SKM-1 treated with dmso at 0.1 percent for 144 hours (cell line): ENCODE results near the gene FHIT.
"Not testable (repeated sequence)": the region's sequence is repeated elsewhere in the genome, so short reads cannot be mapped to it uniquely, and the experiment has no call there.

Experiments used
- DNase-seq: peaks from one replicate; lab custom pipeline; 2025; ENCODE audit not compliant: unreplicated experiment; lab: John Stamatoyannopoulos, UW

FHIT gene

GRCh38 chr3:60585918-60586317 lies 665.3 kb downstream of the FHIT start:
- DNase-seq, result no peak

- DNase-seq, result no peak
These were observed 667.0 kb downstream of the FHIT start for GRCh38 chr3:60584250-60584649.

GRCh38 chr3:60582288-60582687 lies 669.0 kb downstream of the FHIT start:
- no peak for DNase-seq

- DNase-seq, result no peak
These were observed 670.4 kb downstream of the FHIT start for GRCh38 chr3:60580809-60581208.

GRCh38 chr3:60579734-60580133 lies 671.5 kb downstream of the FHIT start:
- no peak for DNase-seq

- DNase-seq, result no peak
These were observed 672.3 kb downstream of the FHIT start for GRCh38 chr3:60578936-60579335.

GRCh38 chr3:60577601-60578000 lies 673.7 kb downstream of the FHIT start:
- DNase-seq, result no peak

- DNase-seq, result no peak
These were observed 675.5 kb downstream of the FHIT start for GRCh38 chr3:60575718-60576272.

GRCh38 chr3:60574046-60574769 lies 677.0 kb downstream of the FHIT start:
- DNase-seq, result no peak

- no peak for DNase-seq
These were observed 677.8 kb downstream of the FHIT start for GRCh38 chr3:60573494-60573893.

GRCh38 chr3:60571511-60571910 lies 679.7 kb downstream of the FHIT start:
- DNase-seq, result no peak

GRCh38 chr3:60557122-60557521 lies 694.1 kb downstream of the FHIT start:
- no peak for DNase-seq

GRCh38 chr3:60555686-60556354 lies 695.4 kb downstream of the FHIT start:
- DNase-seq, result no peak

GRCh38 chr3:60553144-60553543 lies 698.1 kb downstream of the FHIT start:
- no peak for DNase-seq

- DNase-seq, result no peak
These were observed 698.7 kb downstream of the FHIT start for GRCh38 chr3:60552581-60552980.

- no peak for DNase-seq
These were observed 699.6 kb downstream of the FHIT start for GRCh38 chr3:60551455-60552209.

GRCh38 chr3:60549863-60550262 lies 701.4 kb downstream of the FHIT start:
- DNase-seq, result no peak

- DNase-seq, result no peak
These were observed 708.3 kb downstream of the FHIT start for GRCh38 chr3:60542995-60543394.

GRCh38 chr3:60539394-60539793 lies 711.9 kb downstream of the FHIT start:
- not testable (repeated sequence) for DNase-seq

GRCh38 chr3:60536420-60536819 lies 714.8 kb downstream of the FHIT start:
- DNase-seq, result no peak

- DNase-seq, result no peak
These were observed 719.5 kb downstream of the FHIT start for GRCh38 chr3:60531759-60532158.

GRCh38 chr3:60528651-60529050 lies 722.6 kb downstream of the FHIT start:
- DNase-seq, result no peak
